Natural killer cell (primary cell): ENCODE data around the gene GRHL3. TPM values are rescaled to one million over a fixed set of nuclear protein-coding genes. Genes with fewer than 3 reads are reported as not detected.

ENCODE experiments used
- ATAC-seq, 3 donors: fragments of 150-1000 bp in 2 of 3; fragments of 200-7000 bp in 1 of 3; cut with Tn5 transposase; 1 replicate in 1 of 3; 2 replicates in 2 of 3; pipeline ENCODE4 v1.10.0; 2021; ENCODE audit warnings: mild to moderate bottlenecking in 2 of 3, moderate library complexity in 2 of 3
- DNase-seq, 2 donors: peaks; one replicate each; pipeline versions ENCODE4 v3.0.0 to v3.0.0-alpha.2; 2013 to 2021; ENCODE audit warnings: mixed read lengths in 1 of 2
- H3K27ac ChIP-seq: one replicate; pipeline ENCODE4 v1.5.1; 2013; ENCODE audit warnings: mild to moderate bottlenecking, low read length
- H3K27me3 ChIP-seq: one replicate; pipeline ENCODE4 v1.6.1; 2013; ENCODE audit warnings: low read length; ENCODE audit not compliant: control insufficient read depth, insufficient read depth
- H3K36me3 ChIP-seq: one replicate; pipeline ENCODE4 v1.6.1; 2013; ENCODE audit warnings: low read length; ENCODE audit not compliant: control insufficient read depth, insufficient read depth
- H3K4me1 ChIP-seq: one replicate; pipeline ENCODE4 v1.6.1; 2013; ENCODE audit warnings: low read length; ENCODE audit not compliant: control insufficient read depth, insufficient read depth
- H3K4me3 ChIP-seq: one replicate; pipeline ENCODE4 v1.5.1; 2013; ENCODE audit warnings: low read length
- H3K9me3 ChIP-seq: one replicate; pipeline ENCODE4 v1.6.1; 2013; ENCODE audit warnings: low read length; ENCODE audit not compliant: control insufficient read depth, insufficient read depth
- H3K27ac Mint-ChIP-seq, 2 donors: one replicate each; pipeline ENCODE4 v1.8.0; 2022; ENCODE audit warnings: mild to moderate bottlenecking in 2 of 2, mixed read lengths in 2 of 2, moderate library complexity in 1 of 2
- H3K27me3 Mint-ChIP-seq, 2 donors: one replicate each; pipeline ENCODE4 v1.8.0; 2022; ENCODE audit warnings: low read depth in 2 of 2, mixed read lengths in 2 of 2
- H3K36me3 Mint-ChIP-seq: one replicate; pipeline ENCODE4 v1.8.0; 2022; ENCODE audit warnings: mixed read lengths
- H3K4me1 Mint-ChIP-seq, 2 donors: one replicate each; pipeline ENCODE4 v1.8.0; 2022; ENCODE audit warnings: mixed read lengths in 2 of 2
- H3K4me3 Mint-ChIP-seq: one replicate; pipeline ENCODE4 v1.8.0; 2022; ENCODE audit warnings: mild to moderate bottlenecking, moderate library complexity, mixed read lengths
- H3K9me3 Mint-ChIP-seq, 2 donors: one replicate each; pipeline ENCODE4 v1.8.0; 2022; ENCODE audit warnings: mixed read lengths in 2 of 2
- CTCF ChIP-seq: fragments of 200-600 bp; IDR thresholded peaks from one replicate; pipeline ENCODE4 v1.8.0; 2022; ENCODE audit warnings: antibody characterized with exemption
- WGBS: methylation state at CpG from one replicate; pipeline ENCODE4 v1.1.7; 2013; ENCODE audit warnings: missing lambda C conversion rate; ENCODE audit not compliant: insufficient coverage; 5-methylcytosine and 5-hydroxymethylcytosine counted together
- intact Hi-C: fragments of 100-400 bp; cut with micrococcal nuclease; formaldehyde crosslinking; loops from one replicate; pipeline ENCODE4 v1.14.2; 2022
- total RNA-seq, 4 donors: library from RNA; stranded (reverse); fragments of 120-200 nt in 1 of 4; gene quantifications; one replicate each; pipeline versions ENCODE4 v1.2.3 to v1.2.4, GENCODE V29; 2013 to 2022

GRHL3 gene
- total RNA-seq, 3 donors from 2014 or later (not counting 1 experiment from before 2014, with no cell fraction given) = not detected

GRCh38 chr1:24362982-24363614 is 43.9 kb downstream of the GRHL3 start:
- DNase-seq (no peak), ATAC-seq (no peak)
- H3K4me1 Mint-ChIP-seq = no peaks in the 10 kb centered on the region
- no peak overlapping the region for H3K4me3 Mint-ChIP-seq
- Histone ChIP-seq H3K27me3 (no peaks in the 10 kb centered on the region), H3K36me3 (no peaks in the 10 kb centered on the region), H3K4me3 (no peak overlapping the region), H3K9me3 (no peaks in the 10 kb centered on the region), H3K27ac (no peak overlapping the region), H3K4me1 (no peaks in the 10 kb centered on the region)
- 89% methylated on average over 4 of the region's 4 CpGs for WGBS
- no peak for TF ChIP-seq CTCF
- no peak overlapping the region for H3K27ac Mint-ChIP-seq
- H3K9me3 Mint-ChIP-seq = no peaks in the 10 kb centered on the region
- no peaks in the 10 kb centered on the region for H3K36me3 Mint-ChIP-seq
- intact Hi-C loops = no loop called here
- H3K27me3 Mint-ChIP-seq = no peaks in the 10 kb centered on the region

DNA sequence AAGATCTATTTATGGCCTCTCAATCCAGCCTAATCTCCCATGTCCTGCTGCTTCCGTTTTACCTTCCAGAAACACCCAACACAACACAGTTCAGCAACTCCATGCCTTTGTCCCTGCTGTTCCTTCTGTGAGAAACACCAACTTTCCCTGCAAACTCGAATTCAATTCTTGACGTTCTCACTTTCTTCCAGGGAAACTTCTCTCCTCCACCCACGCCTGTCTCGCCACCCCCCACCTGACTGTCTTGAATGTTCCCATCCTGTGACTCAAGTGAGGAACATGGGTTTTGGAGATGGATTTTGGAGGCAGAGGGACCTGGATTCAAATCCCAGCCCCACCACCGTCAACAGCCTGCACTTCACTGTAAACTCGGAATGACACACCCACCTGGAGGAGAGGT is 44.8 kb downstream of the GRHL3 start:
- Mint-ChIP-seq H3K4me1 (no peaks in the 10 kb centered on the region), H3K36me3 (no peaks in the 10 kb centered on the region), H3K9me3 (no peaks in the 10 kb centered on the region), H3K4me3 (no peak overlapping the region), H3K27ac (no peak overlapping the region), H3K27me3 (no peaks in the 10 kb centered on the region)
- no peak for DNase-seq
- Histone ChIP-seq H3K27ac (no peak overlapping the region), H3K4me1 (no peaks in the 10 kb centered on the region), H3K4me3 (no peak overlapping the region), H3K36me3 (no peaks in the 10 kb centered on the region), H3K27me3 (no peaks in the 10 kb centered on the region), H3K9me3 (no peaks in the 10 kb centered on the region)
- TF ChIP-seq CTCF = no peak
- WGBS = 95% methylated on average over 6 of the region's 7 CpGs
- ATAC-seq = no peak
- intact Hi-C loops = no loop called here

- Mint-ChIP-seq H3K4me3 (no peak overlapping the region), H3K27me3 (no peaks in the 10 kb centered on the region), H3K27ac (no peak overlapping the region), H3K9me3 (no peaks in the 10 kb centered on the region), H3K36me3 (no peaks in the 10 kb centered on the region), H3K4me1 (no peaks in the 10 kb centered on the region)
- H3K36me3 ChIP-seq = no peaks in the 10 kb centered on the region
- no peaks in the 10 kb centered on the region for H3K27me3 ChIP-seq
- H3K27ac ChIP-seq = no peak overlapping the region
- H3K4me1 ChIP-seq = no peaks in the 10 kb centered on the region
- DNase-seq (no peak), ATAC-seq (no peak)
- TF ChIP-seq CTCF = no peak
- no peaks in the 10 kb centered on the region for H3K9me3 ChIP-seq
- no peak overlapping the region for H3K4me3 ChIP-seq
- 78% methylated on average over 2 of the region's 2 CpGs for WGBS
- intact Hi-C loops = no loop called here
Observed at GRCh38 chr1:24364605-24364974, 45.4 kb downstream of the GRHL3 start.
